ENCODE measurements around the gene ACAN.

Gene ACAN

GRCh38 chr15:88877415-88877814, 74.2 kb downstream of the ACAN start:
- TF ChIP-seq PPARA (CRISPR knock-in tag; IDR thresholded peaks at IDR 0.05; ENCODE audit: borderline replicate concordance) (no peak), SNAI2 (CRISPR knock-in tag; IDR thresholded peaks at IDR 0.05) (no peak), ZFP30 (CRISPR knock-in tag; IDR thresholded peaks at IDR 0.05) (no peak), ZNF70 (CRISPR knock-in tag; IDR thresholded peaks at IDR 0.05) (no peak), ZFP3 (CRISPR knock-in tag; IDR thresholded peaks at IDR 0.05) (no peak)
- TF ChIP-seq, protein P1, sequence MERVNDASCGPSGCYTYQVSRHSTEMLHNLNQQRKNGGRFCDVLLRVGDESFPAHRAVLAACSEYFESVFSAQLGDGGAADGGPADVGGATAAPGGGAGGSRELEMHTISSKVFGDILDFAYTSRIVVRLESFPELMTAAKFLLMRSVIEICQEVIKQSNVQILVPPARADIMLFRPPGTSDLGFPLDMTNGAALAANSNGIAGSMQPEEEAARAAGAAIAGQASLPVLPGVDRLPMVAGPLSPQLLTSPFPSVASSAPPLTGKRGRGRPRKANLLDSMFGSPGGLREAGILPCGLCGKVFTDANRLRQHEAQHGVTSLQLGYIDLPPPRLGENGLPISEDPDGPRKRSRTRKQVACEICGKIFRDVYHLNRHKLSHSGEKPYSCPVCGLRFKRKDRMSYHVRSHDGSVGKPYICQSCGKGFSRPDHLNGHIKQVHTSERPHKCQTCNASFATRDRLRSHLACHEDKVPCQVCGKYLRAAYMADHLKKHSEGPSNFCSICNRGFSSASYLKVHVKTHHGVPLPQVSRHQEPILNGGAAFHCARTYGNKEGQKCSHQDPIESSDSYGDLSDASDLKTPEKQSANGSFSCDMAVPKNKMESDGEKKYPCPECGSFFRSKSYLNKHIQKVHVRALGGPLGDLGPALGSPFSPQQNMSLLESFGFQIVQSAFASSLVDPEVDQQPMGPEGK (CRISPR knock-in tag; IDR thresholded peaks at IDR 0.05; ENCODE audit: borderline replicate concordance), result no peak
- no peak for ATAC-seq

- ATAC-seq, result no peak
- no peak for TF ChIP-seq ISL1 (CRISPR knock-in tag; IDR thresholded peaks at IDR 0.05)
- no peak for TF ChIP-seq GLIS3 (CRISPR knock-in tag; IDR thresholded peaks at IDR 0.05)
- TF ChIP-seq, protein P2, sequence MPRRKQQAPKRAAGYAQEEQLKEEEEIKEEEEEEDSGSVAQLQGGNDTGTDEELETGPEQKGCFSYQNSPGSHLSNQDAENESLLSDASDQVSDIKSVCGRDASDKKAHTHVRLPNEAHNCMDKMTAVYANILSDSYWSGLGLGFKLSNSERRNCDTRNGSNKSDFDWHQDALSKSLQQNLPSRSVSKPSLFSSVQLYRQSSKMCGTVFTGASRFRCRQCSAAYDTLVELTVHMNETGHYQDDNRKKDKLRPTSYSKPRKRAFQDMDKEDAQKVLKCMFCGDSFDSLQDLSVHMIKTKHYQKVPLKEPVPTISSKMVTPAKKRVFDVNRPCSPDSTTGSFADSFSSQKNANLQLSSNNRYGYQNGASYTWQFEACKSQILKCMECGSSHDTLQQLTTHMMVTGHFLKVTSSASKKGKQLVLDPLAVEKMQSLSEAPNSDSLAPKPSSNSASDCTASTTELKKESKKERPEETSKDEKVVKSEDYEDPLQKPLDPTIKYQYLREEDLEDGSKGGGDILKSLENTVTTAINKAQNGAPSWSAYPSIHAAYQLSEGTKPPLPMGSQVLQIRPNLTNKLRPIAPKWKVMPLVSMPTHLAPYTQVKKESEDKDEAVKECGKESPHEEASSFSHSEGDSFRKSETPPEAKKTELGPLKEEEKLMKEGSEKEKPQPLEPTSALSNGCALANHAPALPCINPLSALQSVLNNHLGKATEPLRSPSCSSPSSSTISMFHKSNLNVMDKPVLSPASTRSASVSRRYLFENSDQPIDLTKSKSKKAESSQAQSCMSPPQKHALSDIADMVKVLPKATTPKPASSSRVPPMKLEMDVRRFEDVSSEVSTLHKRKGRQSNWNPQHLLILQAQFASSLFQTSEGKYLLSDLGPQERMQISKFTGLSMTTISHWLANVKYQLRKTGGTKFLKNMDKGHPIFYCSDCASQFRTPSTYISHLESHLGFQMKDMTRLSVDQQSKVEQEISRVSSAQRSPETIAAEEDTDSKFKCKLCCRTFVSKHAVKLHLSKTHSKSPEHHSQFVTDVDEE (CRISPR knock-in tag; IDR thresholded peaks at IDR 0.05), result no peak
- no peak for TF ChIP-seq ESRRG (CRISPR knock-in tag; IDR thresholded peaks at IDR 0.05)
- TF ChIP-seq ZFP3 (CRISPR knock-in tag; IDR thresholded peaks at IDR 0.05), result no peak
- TF ChIP-seq, protein P3, sequence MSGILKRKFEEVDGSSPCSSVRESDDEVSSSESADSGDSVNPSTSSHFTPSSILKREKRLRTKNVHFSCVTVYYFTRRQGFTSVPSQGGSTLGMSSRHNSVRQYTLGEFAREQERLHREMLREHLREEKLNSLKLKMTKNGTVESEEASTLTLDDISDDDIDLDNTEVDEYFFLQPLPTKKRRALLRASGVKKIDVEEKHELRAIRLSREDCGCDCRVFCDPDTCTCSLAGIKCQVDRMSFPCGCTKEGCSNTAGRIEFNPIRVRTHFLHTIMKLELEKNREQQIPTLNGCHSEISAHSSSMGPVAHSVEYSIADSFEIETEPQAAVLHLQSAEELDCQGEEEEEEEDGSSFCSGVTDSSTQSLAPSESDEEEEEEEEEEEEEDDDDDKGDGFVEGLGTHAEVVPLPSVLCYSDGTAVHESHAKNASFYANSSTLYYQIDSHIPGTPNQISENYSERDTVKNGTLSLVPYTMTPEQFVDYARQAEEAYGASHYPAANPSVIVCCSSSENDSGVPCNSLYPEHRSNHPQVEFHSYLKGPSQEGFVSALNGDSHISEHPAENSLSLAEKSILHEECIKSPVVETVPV (CRISPR knock-in tag; IDR thresholded peaks at IDR 0.05), result no peak
- TF ChIP-seq TOX (CRISPR knock-in tag; IDR thresholded peaks at IDR 0.05; ENCODE audit: borderline replicate concordance), result no peak
- TF ChIP-seq ZFP30 (CRISPR knock-in tag; IDR thresholded peaks at IDR 0.05), result no peak
- no peak for TF ChIP-seq SNAI2 (CRISPR knock-in tag; IDR thresholded peaks at IDR 0.05)
These were observed 74.7 kb downstream of the ACAN start for GRCh38 chr15:88877906-88878305.

- peak; percentile 96 for ATAC-seq
These were observed 75.5 kb downstream of the ACAN start for GRCh38 chr15:88878720-88879184.

GRCh38 chr15:88880944-88881740, 77.9 kb downstream of the ACAN start:
- TF ChIP-seq TCF4 (CRISPR knock-in tag; IDR thresholded peaks at IDR 0.05; ENCODE audit: borderline replicate concordance), result no peak
- no peak for TF ChIP-seq ZNF70 (CRISPR knock-in tag; IDR thresholded peaks at IDR 0.05)
- no peak for TF ChIP-seq ZNF8 (CRISPR knock-in tag; IDR thresholded peaks at IDR 0.05)
- TF ChIP-seq ZC3H10 (CRISPR knock-in tag; IDR thresholded peaks at IDR 0.05), result no peak
- no peak for TF ChIP-seq CSDC2 (CRISPR knock-in tag; IDR thresholded peaks at IDR 0.05)
- no peak for TF ChIP-seq OSR1 (CRISPR knock-in tag; IDR thresholded peaks at IDR 0.05)
- TF ChIP-seq, protein P3 (CRISPR knock-in tag; IDR thresholded peaks at IDR 0.05), result no peak
- no peak for TF ChIP-seq TOX (CRISPR knock-in tag; IDR thresholded peaks at IDR 0.05; ENCODE audit: borderline replicate concordance)
- no peak for ATAC-seq

More at GRCh38 chr15:88878720-88879184, 75.5 kb downstream of the ACAN start:
- TF ChIP-seq GLIS3 (CRISPR knock-in tag; IDR thresholded peaks at IDR 0.05) (no peak), CSDC2 (CRISPR knock-in tag; IDR thresholded peaks at IDR 0.05) (no peak), ESRRG (CRISPR knock-in tag; IDR thresholded peaks at IDR 0.05) (no peak), BACH2 (CRISPR knock-in tag; IDR thresholded peaks at IDR 0.05; ENCODE audit: borderline replicate concordance) (no peak), ZNF565 (CRISPR knock-in tag; conservative IDR thresholded peaks at IDR 0.05; ENCODE audit: low read depth) (no peak), ZNF70 (CRISPR knock-in tag; IDR thresholded peaks at IDR 0.05) (no peak), ZC3H10 (CRISPR knock-in tag; IDR thresholded peaks at IDR 0.05) (no peak), ZNF8 (CRISPR knock-in tag; IDR thresholded peaks at IDR 0.05) (no peak), ZFP3 (CRISPR knock-in tag; IDR thresholded peaks at IDR 0.05) (no peak), ARNTL (CRISPR knock-in tag; IDR thresholded peaks at IDR 0.05; ENCODE audit: borderline replicate concordance, low read depth) (no peak), ISL1 (CRISPR knock-in tag; IDR thresholded peaks at IDR 0.05) (no peak)
- TF ChIP-seq, protein P3 (CRISPR knock-in tag; IDR thresholded peaks at IDR 0.05), result no peak
